Mammary epithelial cell (primary cell): ENCODE measurements around the gene ATP2B3.

Source experiments
- CTCF ChIP-seq, 2 donors: IDR thresholded peaks in 1 of 2; conservative IDR thresholded peaks in 1 of 2; 2 replicates each; pipeline ENCODE4 v1.5.1; 2011 to 2012; ENCODE audit warnings: inconsistent platforms in 2 of 2, low read length in 2 of 2, mild to moderate bottlenecking in 2 of 2, control low read depth in 1 of 2, low read depth in 1 of 2; ENCODE audit not compliant: insufficient read depth in 1 of 2; ENCODE audit errors: extremely low read depth in 1 of 2
- EZH2 ChIP-seq: IDR thresholded peaks from 2 replicates; pipeline ENCODE4 v1.6.1; 2012; ENCODE audit warnings: low read length, inconsistent platforms, borderline replicate concordance

GRCh38 chrX:153471663-153472280, 45.7 kb upstream of the ATP2B3 start:
- TF ChIP-seq CTCF (conservative IDR thresholded peaks at IDR 0.05 in 1 of 2, IDR thresholded peaks at IDR 0.05 in 1 of 2; ENCODE audit: extremely low read depth in 1 of 2, insufficient read depth in 1 of 2, low read depth in 1 of 2, low read length in 2 of 2) (no peak), EZH2 (no peak)
